Hepatocyte (in vitro differentiated cells): Measurements from ENCODE around the gene CCDC28B.

ENCODE experiments used
- EZH2phosphoT487 ChIP-seq: fragments of 200-600 bp; sonication (generic); IDR thresholded peaks from one replicate; pipeline ENCODE4 v1.6.1; 2018; ENCODE audit warnings: antibody characterized with exemption, mild to moderate bottlenecking, low read depth, moderate library complexity; ENCODE audit not compliant: unreplicated experiment, severe bottlenecking
- TF ChIP-seq, protein P1 (sequence below): fragments of 200-600 bp; sonication (generic); IDR thresholded peaks from 2 replicates; pipeline ENCODE4 v1.5.1; 2016; ENCODE audit warnings: antibody characterized with exemption, mild to moderate bottlenecking; ENCODE audit not compliant: poor library complexity

DNA sequence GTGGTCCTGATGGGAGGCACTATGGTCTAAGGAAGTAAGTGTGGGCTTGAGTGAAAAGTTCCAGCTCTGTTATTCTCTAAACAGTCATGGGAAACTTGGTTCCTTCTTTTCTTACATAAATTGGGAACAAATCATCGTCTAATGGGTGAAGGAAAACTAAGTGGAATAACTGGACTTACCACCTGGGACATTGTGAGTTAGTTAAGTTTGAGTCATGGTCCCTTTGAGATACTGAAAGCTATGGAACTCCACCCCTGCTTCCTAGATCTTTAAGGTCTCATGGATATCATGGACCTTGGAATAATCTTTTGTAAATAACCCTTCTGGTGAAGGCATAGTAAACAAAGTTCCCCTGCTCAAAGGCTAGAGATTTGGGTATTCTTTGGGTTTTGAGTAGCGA is 37.0 kb upstream of the CCDC28B start:
- TF ChIP-seq, protein P1, sequence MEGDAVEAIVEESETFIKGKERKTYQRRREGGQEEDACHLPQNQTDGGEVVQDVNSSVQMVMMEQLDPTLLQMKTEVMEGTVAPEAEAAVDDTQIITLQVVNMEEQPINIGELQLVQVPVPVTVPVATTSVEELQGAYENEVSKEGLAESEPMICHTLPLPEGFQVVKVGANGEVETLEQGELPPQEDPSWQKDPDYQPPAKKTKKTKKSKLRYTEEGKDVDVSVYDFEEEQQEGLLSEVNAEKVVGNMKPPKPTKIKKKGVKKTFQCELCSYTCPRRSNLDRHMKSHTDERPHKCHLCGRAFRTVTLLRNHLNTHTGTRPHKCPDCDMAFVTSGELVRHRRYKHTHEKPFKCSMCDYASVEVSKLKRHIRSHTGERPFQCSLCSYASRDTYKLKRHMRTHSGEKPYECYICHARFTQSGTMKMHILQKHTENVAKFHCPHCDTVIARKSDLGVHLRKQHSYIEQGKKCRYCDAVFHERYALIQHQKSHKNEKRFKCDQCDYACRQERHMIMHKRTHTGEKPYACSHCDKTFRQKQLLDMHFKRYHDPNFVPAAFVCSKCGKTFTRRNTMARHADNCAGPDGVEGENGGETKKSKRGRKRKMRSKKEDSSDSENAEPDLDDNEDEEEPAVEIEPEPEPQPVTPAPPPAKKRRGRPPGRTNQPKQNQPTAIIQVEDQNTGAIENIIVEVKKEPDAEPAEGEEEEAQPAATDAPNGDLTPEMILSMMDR = no peak
- no peak for TF ChIP-seq EZH2phosphoT487
